PC-3 (cell line): ENCODE data around the gene P4HB. TPM values are rescaled to one million over a fixed set of nuclear protein-coding genes. Genes with fewer than 3 reads are reported as not detected.

Source experiments
- ATAC-seq: fragments of 200-7000 bp; cut with Tn5 transposase; 2 replicates; pipeline ENCODE4 v1.9.1; 2020; ENCODE audit warnings: mild to moderate bottlenecking, moderate library complexity
- BruUV-seq: library from RNA; stranded (reverse); fragments of 400-500 nt; replicated peaks from 2 replicates; lab custom pipeline; 2021; lab: Mats Ljungman, UMichigan
- CTCF ChIA-PET: fragments of 300-600 bp; sonication (Branson Sonifier 250); formaldehyde crosslinking; loops from one replicate; lab custom pipeline; 2022; ENCODE audit warnings: antibody characterized with exemption; lab: Charles Lee
- POLR2A ChIA-PET: fragments of 300-600 bp; sonication (Branson Sonifier 250); formaldehyde crosslinking; loops from one replicate; lab custom pipeline; 2022; ENCODE audit warnings: antibody characterized with exemption; ENCODE audit not compliant: unreplicated experiment; lab: Charles Lee
- DNase-seq: peaks from one replicate; pipeline ENCODE4 v3.0.0-alpha.2; 2015
- H2AFZ ChIP-seq: fragments of 300-600 bp; sonication (generic); 2 replicates; pipeline ENCODE4 v1.6.0; 2016; ENCODE audit warnings: antibody characterized with exemption, low read length
- H3F3A ChIP-seq: fragments of 300-600 bp; sonication (generic); one replicate; pipeline ENCODE4 v1.6.0; 2017; ENCODE audit warnings: antibody characterized with exemption, low read length, control low read depth, mild to moderate bottlenecking; ENCODE audit not compliant: unreplicated experiment
- H3K27ac ChIP-seq: fragments of 300-600 bp; sonication (generic); 2 replicates; pipeline ENCODE4 v1.5.1; 2016; ENCODE audit warnings: mild to moderate bottlenecking, low read length
- H3K27me3 ChIP-seq: fragments of 300-600 bp; sonication (generic); 2 replicates; pipeline ENCODE4 v1.6.1; 2016; ENCODE audit warnings: low read length, mixed read lengths
- H3K36me3 ChIP-seq: fragments of 300-600 bp; sonication (generic); 2 replicates; pipeline ENCODE4 v1.6.1; 2016; ENCODE audit warnings: low read depth, mixed run types, low read length, mixed read lengths
- H3K4me1 ChIP-seq: fragments of 300-600 bp; sonication (generic); 2 replicates; pipeline ENCODE4 v1.5.1; 2016; ENCODE audit warnings: low read length; ENCODE audit not compliant: insufficient read depth
- H3K4me2 ChIP-seq: fragments of 300-600 bp; sonication (generic); 2 replicates; pipeline ENCODE4 v1.6.0; 2016; ENCODE audit warnings: low read length
- H3K4me3 ChIP-seq: fragments of 300-600 bp; sonication (generic); 2 replicates; pipeline ENCODE4 v1.5.1; 2016; ENCODE audit warnings: mild to moderate bottlenecking, low read length, mixed read lengths
- H3K79me2 ChIP-seq: fragments of 300-600 bp; sonication (generic); 2 replicates; pipeline ENCODE4 v1.6.1; 2017; ENCODE audit warnings: low read length, mixed read lengths
- H3K9ac ChIP-seq: fragments of 300-600 bp; sonication (generic); 2 replicates; pipeline ENCODE4 v1.6.0; 2016; ENCODE audit warnings: mild to moderate bottlenecking, low read length
- H3K9me2 ChIP-seq: fragments of 300-600 bp; sonication (generic); replicated peaks from 2 replicates; pipeline ENCODE4 v1.6.1; 2016; ENCODE audit warnings: mixed run types, low read length, mixed read lengths
- H3K9me3 ChIP-seq: fragments of 300-600 bp; sonication (generic); 2 replicates; pipeline ENCODE4 v1.6.1; 2016; ENCODE audit warnings: low read length, mixed read lengths
- H4K20me1 ChIP-seq: fragments of 300-600 bp; sonication (generic); 2 replicates; pipeline ENCODE4 v1.6.1; 2016; ENCODE audit warnings: low read length, mixed read lengths
- CTCF ChIP-seq: fragments of 300-600 bp; sonication (generic); conservative IDR thresholded peaks from 2 replicates; pipeline ENCODE4 v1.5.1; 2017; ENCODE audit warnings: antibody characterized with exemption, low read depth, mild to moderate bottlenecking, low read length
- EZH2 ChIP-seq: fragments of 300-600 bp; sonication (generic); IDR thresholded peaks from one replicate; pipeline ENCODE4 v1.6.1; 2017; ENCODE audit warnings: antibody characterized with exemption, mild to moderate bottlenecking, low read length; ENCODE audit not compliant: unreplicated experiment
- EZH2phosphoT487 ChIP-seq: fragments of 300-600 bp; sonication (generic); IDR thresholded peaks from 2 replicates; pipeline ENCODE4 v1.6.1; 2018; ENCODE audit warnings: mild to moderate bottlenecking, antibody characterized with exemption, low read length, borderline replicate concordance
- intact Hi-C: fragments of 100-400 bp; cut with micrococcal nuclease; formaldehyde crosslinking; loops from 2 replicates; pipeline ENCODE4 v1.9.0; 2023
- total RNA-seq: library from RNA; depleted of rRNA; stranded (reverse); fragments of >200 nt; gene quantifications from 2 replicates; pipeline ENCODE4 v1.2.3, GENCODE V29; 2014

The P4HB gene
- total RNA-seq, 1 experiment from 2014 or later = 1,089 TPM

- BruUV-seq = no TSS peak
- Histone ChIP-seq H3K79me2 (no peaks in the 10 kb centered on the region), H3F3A (no peaks in the 10 kb centered on the region), H2AFZ (no peak overlapping the region), H3K9ac (no peak overlapping the region), H3K27me3 (0 out of 2 replicates have a peak, but pooled peaks cover 12% of the 10 kb centered on the region), H3K4me3 (no peak overlapping the region), H3K36me3 (no peaks in the 10 kb centered on the region), H3K9me2 (no peaks in the 10 kb centered on the region), H3K27ac (no peak overlapping the region), H3K4me2 (no peak overlapping the region), H3K9me3 (no peaks in the 10 kb centered on the region), H4K20me1 (no peaks in the 10 kb centered on the region), H3K4me1 (peaks cover 10% of the 10 kb centered on the region)
- intact Hi-C loops = no loop called here
- ATAC-seq (no peak), DNase-seq (no peak)
- TF ChIP-seq CTCF = no peak
- no peak for TF ChIP-seq EZH2phosphoT487
- no peak for TF ChIP-seq EZH2
- CTCF ChIA-PET = no interaction called here
- POLR2A ChIA-PET = no interaction called here
Observed at GRCh38 chr17:81812571-81813370, 47.6 kb downstream of the P4HB start.

- H3K9ac ChIP-seq = no peak overlapping the region
- no peaks in the 10 kb centered on the region for H3K79me2 ChIP-seq
- no peak overlapping the region for H3K4me2 ChIP-seq
- ChIA-PET POLR2A (no interaction called here), CTCF (no interaction called here)
- no peak overlapping the region for H3K4me3 ChIP-seq
- H3K36me3 ChIP-seq = no peaks in the 10 kb centered on the region
- intact Hi-C loops = no loop called here
- 0 out of 2 replicates have a peak, but pooled peaks cover 19% of the 10 kb centered on the region for H3K27me3 ChIP-seq
- TF ChIP-seq EZH2 = no peak
- TF ChIP-seq EZH2phosphoT487 = no peak
- no peak for TF ChIP-seq CTCF
- no peak overlapping the region for H3K27ac ChIP-seq
- no peak overlapping the region for H2AFZ ChIP-seq
- H3F3A ChIP-seq = no peaks in the 10 kb centered on the region
- no peaks in the 10 kb centered on the region for H3K9me3 ChIP-seq
- BruUV-seq = no TSS peak
- peaks cover 8% of the 10 kb centered on the region for H3K4me1 ChIP-seq
- no peaks in the 10 kb centered on the region for H4K20me1 ChIP-seq
- H3K9me2 ChIP-seq = no peaks in the 10 kb centered on the region
- DNase-seq (no peak), ATAC-seq (no peak)
Observed at GRCh38 chr17:81811705-81812570, 48.4 kb downstream of the P4HB start.
